HepG2 (cell line): ENCODE results near the gene GEMIN2. TPM values are rescaled to one million over a fixed set of nuclear protein-coding genes. Genes with fewer than 3 reads are reported as not detected.
A peak's percentile ranks its signal among the peaks of the same experiment; 100 is the strongest.

ENCODE experiments used
- ATAC-seq: fragments of 200-7000 bp; cut with Tn5 transposase; 3 replicates; pipeline ENCODE4 v1.9.1; 2020; ENCODE audit warnings: mild to moderate bottlenecking, moderate library complexity
- BruUV-seq: library from RNA; stranded (reverse); fragments of 400-500 nt; replicated peaks from 2 replicates; lab custom pipeline; 2021; lab: Mats Ljungman, UMichigan
- CTCF ChIA-PET: fragments of 300-600 bp; formaldehyde crosslinking; extraction: SDS; loops from one replicate; lab custom pipeline; 2021; ENCODE audit warnings: low total read pairs, inconsistent platforms, low intra/inter-chr PET ratio; lab: Yijun Ruan, JAX
- POLR2A ChIA-PET: fragments of 350-600 bp; sonication (Branson Sonifier 250); formaldehyde crosslinking; loops from one replicate; lab custom pipeline; 2020; ENCODE audit warnings: antibody characterized with exemption, inconsistent platforms; lab: Yijun Ruan, JAX
- DNase-seq: peaks from one replicate; pipeline ENCODE4 v3.0.0-alpha.2; 2015; ENCODE audit warnings: low spot score
- FAIRE-seq: peaks from 3 replicates; lab custom pipeline; 2011; peaks lifted over from hg19 to GRCh38; lab: Jason Lieb, UNC
- H2AFZ ChIP-seq: one replicate; pipeline ENCODE4 v1.6.1; 2011; ENCODE audit warnings: low read length, inconsistent platforms
- H3K27ac ChIP-seq: fragments of 300-600 bp; 3 replicates; pipeline ENCODE4 v1.8.0; 2011; ENCODE audit warnings: mixed run types, mild to moderate bottlenecking, mixed read lengths, low read length, inconsistent platforms; ENCODE audit not compliant: insufficient read depth; ENCODE audit errors: extremely low read length
- H3K27me3 ChIP-seq, 2 experiments: fragments of 200-600 bp in 1 of 2; 2 replicates in 1 of 2; 3 replicates in 1 of 2; pipeline versions ENCODE4 v1.6.0 to v1.8.0; 2011; ENCODE audit warnings: low read length in 2 of 2, mild to moderate bottlenecking in 2 of 2, moderate library complexity in 2 of 2, inconsistent platforms in 1 of 2; ENCODE audit not compliant: insufficient read depth in 2 of 2, control insufficient read depth in 1 of 2
- H3K36me3 ChIP-seq, 2 experiments: fragments of 200-600 bp in 1 of 2; replicated peaks in 1 of 2; 2 replicates in 1 of 2; 3 replicates in 1 of 2; pipeline versions ENCODE4 v1.5.1 to v1.8.0; 2011; ENCODE audit warnings: low read length in 2 of 2, inconsistent platforms in 1 of 2; ENCODE audit not compliant: insufficient read depth in 2 of 2, control insufficient read depth in 1 of 2
- H3K4me1 ChIP-seq: 2 replicates; pipeline ENCODE4 v1.5.1; 2012; ENCODE audit warnings: low read length, inconsistent platforms; ENCODE audit not compliant: insufficient read depth
- H3K4me2 ChIP-seq: 2 replicates; pipeline ENCODE4 v1.6.0; 2011; ENCODE audit warnings: low read depth, low read length, inconsistent platforms
- H3K4me3 ChIP-seq, 3 experiments: fragments of 200-600 bp in 1 of 3; sonication (generic), shearing (Covaris generic) in 1 of 3; replicated peaks in 1 of 3; 2 replicates each; pipeline ENCODE4 v1.5.1; 2011 to 2016; ENCODE audit warnings: low read length in 3 of 3, inconsistent platforms in 2 of 3, low read depth in 2 of 3, mild to moderate bottlenecking in 2 of 3, control low read depth in 1 of 3, mixed read lengths in 1 of 3; ENCODE audit not compliant: insufficient read depth in 1 of 3
- H3K79me2 ChIP-seq: one replicate; pipeline ENCODE4 v1.6.1; 2011; ENCODE audit warnings: low read length, inconsistent platforms; ENCODE audit not compliant: insufficient read depth
- H3K9ac ChIP-seq: 2 replicates; pipeline ENCODE4 v1.6.0; 2011; ENCODE audit warnings: mild to moderate bottlenecking, low read depth, low read length, inconsistent platforms; ENCODE audit not compliant: insufficient read depth
- H3K9me3 ChIP-seq: 2 replicates; pipeline ENCODE4 v1.5.1; 2012; ENCODE audit warnings: mild to moderate bottlenecking, low read length
- H4K20me1 ChIP-seq: 2 replicates; pipeline ENCODE4 v1.6.0; 2011; ENCODE audit warnings: inconsistent platforms, mild to moderate bottlenecking, low read length, moderate library complexity; ENCODE audit not compliant: insufficient read depth
- PHF20 ChIP-seq: sonication (generic); formaldehyde crosslinking; IDR thresholded peaks from 2 replicates; pipeline ENCODE4 v1.5.0; 2020; ENCODE audit warnings: mild to moderate bottlenecking, missing genetic modification reagents
- POLR2AphosphoS5 ChIP-seq: IDR thresholded peaks from 2 replicates; pipeline ENCODE4 v1.6.1; 2012; ENCODE audit warnings: low read depth, low read length
- ZNF484 ChIP-seq: sonication (generic); formaldehyde crosslinking; IDR thresholded peaks from 2 replicates; pipeline ENCODE4 v1.5.1; 2020; ENCODE audit warnings: mild to moderate bottlenecking, low read depth, missing genetic modification reagents, borderline replicate concordance
- whole genome bisulfite sequencing: methylation state at CpG from one replicate; pipeline ENCODE4 v1.1.6; 2017; ENCODE audit warnings: low lambda C conversion rate; 5-methylcytosine and 5-hydroxymethylcytosine counted together
- in situ Hi-C: cut with HindIII; loops from 2 replicates; pipeline ENCODE4 v1.10.0; 2017; ENCODE audit warnings: low pct_unique_long_range_greater_than_20kb; ENCODE audit not compliant: extremely low pct_ligation_motif_present
- intact Hi-C: fragments of 100-400 bp; cut with micrococcal nuclease; formaldehyde crosslinking; loops from one replicate; pipeline ENCODE4 v1.10.0; 2022; ENCODE audit not compliant: unreplicated experiment
- polyA plus RNA-seq, 8 experiments: library from polyadenylated mRNA; depleted of rRNA in 3 of 8; stranded (reverse) in 7 of 8; unstranded in 1 of 8; fragments of >200 nt; fragmentation: Illumina TruSeq in 4 of 8; extraction: Trizol in 4 of 8; gene quantifications; 2 replicates each; pipeline versions ENCODE4 v1.2.1 to v1.2.3, GENCODE V29; 2011 to 2016; ENCODE audit warnings: low read depth in 4 of 8, missing spikeins in 1 of 8, mixed read lengths in 1 of 8; ENCODE audit not compliant: insufficient read depth in 1 of 8
- total RNA-seq, 5 experiments: library from RNA; depleted of rRNA; stranded (reverse); fragments of >200 nt; fragmentation: Illumina TruSeq; extraction: Trizol; gene quantifications; 2 replicates each; pipeline ENCODE4 v1.2.3, GENCODE V29; 2016; ENCODE audit warnings: low read depth in 1 of 5
- TF ChIP-seq, protein P1 (sequence below), 2 experiments: fragments of 450-650 bp in 1 of 2; sonication (generic) in 1 of 2; formaldehyde crosslinking; IDR thresholded peaks; 2 replicates each; pipeline versions ENCODE4 v1.5.0 to v1.8.0; 2020 to 2022; ENCODE audit warnings: mild to moderate bottlenecking in 1 of 2, missing genetic modification reagents in 1 of 2
- TF ChIP-seq, protein P2 (sequence below): sonication (generic); formaldehyde crosslinking; IDR thresholded peaks from 2 replicates; pipeline ENCODE4 v1.5.0; 2020; ENCODE audit warnings: mild to moderate bottlenecking, missing genetic modification reagents
- TF ChIP-seq, protein P3 (sequence below): sonication (generic); formaldehyde crosslinking; IDR thresholded peaks from 2 replicates; pipeline ENCODE4 v1.5.0; 2020; ENCODE audit warnings: mild to moderate bottlenecking, missing genetic modification reagents

GEMIN2 gene
- total and polyA plus RNA-seq, 2 of the 13 experiments (the other 11 are each of a cell fraction or from before 2014, with no cell fraction given): 54.8 to 110 TPM

- Histone ChIP-seq H2AFZ (no peak overlapping the region), H3K27me3 (no peaks in the 10 kb centered on the region), H3K36me3 (peaks cover 38 to 81% of the 10 kb centered on the region in 2 experiments), H3K9me3 (no peaks in the 10 kb centered on the region), H4K20me1 (no peaks in the 10 kb centered on the region), H3K79me2 (peaks cover 3% of the 10 kb centered on the region), H3K27ac (no peak overlapping the region), H3K9ac (no peak overlapping the region), H3K4me3 (no peak overlapping the region), H3K4me1 (peaks cover 6% of the 10 kb centered on the region), H3K4me2 (no peak overlapping the region)
- POLR2A ChIA-PET: interaction anchor here (2.0 to 9.6 kb wide), 3 partner anchors 13 to 54 kb away, joined by 5 to 122 read pairs (median 8); partner anchors contain the start of genes PNN, SEC23A and TRAPPC6B
- WGBS: 97% methylated on average over 6 of the region's 6 CpGs
- no peak for ATAC-seq
- no peak for FAIRE-seq
- DNase-seq: no peak
- in situ Hi-C loops (no loop called here), intact Hi-C loops (no loop called here)
- peak; percentile 2; the same call in 1 of the 2 replicates for TF ChIP-seq PHF20 (CRISPR knock-in tag)
- TF ChIP-seq, protein P1, sequence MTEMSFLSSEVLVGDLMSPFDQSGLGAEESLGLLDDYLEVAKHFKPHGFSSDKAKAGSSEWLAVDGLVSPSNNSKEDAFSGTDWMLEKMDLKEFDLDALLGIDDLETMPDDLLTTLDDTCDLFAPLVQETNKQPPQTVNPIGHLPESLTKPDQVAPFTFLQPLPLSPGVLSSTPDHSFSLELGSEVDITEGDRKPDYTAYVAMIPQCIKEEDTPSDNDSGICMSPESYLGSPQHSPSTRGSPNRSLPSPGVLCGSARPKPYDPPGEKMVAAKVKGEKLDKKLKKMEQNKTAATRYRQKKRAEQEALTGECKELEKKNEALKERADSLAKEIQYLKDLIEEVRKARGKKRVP (CRISPR knock-in tag; IDR thresholded peaks at IDR 0.05): no peak
- no TSS peak for BruUV-seq
- CTCF ChIA-PET: no interaction called here
Measured at GRCh38 chr14:39157491-39157890, 43.4 kb downstream of the GEMIN2 start.

GRCh38 chr14:39158222-39158858 lies 44.2 kb downstream of the GEMIN2 start:
- no peak overlapping the region for H3K9ac ChIP-seq
- BruUV-seq: no TSS peak
- H3K79me2 ChIP-seq: peaks cover 3% of the 10 kb centered on the region
- peaks cover 6% of the 10 kb centered on the region for H3K4me1 ChIP-seq
- ChIA-PET CTCF (no interaction called here), POLR2A (interaction anchor here (1.1 to 9.6 kb wide), 4 partner anchors 12 to 108 kb away, joined by 3 to 122 read pairs (median 4); partner anchors contain the start of genes GEMIN2, SEC23A and TRAPPC6B)
- H3K4me2 ChIP-seq: no peak overlapping the region
- no peak for DNase-seq
- TF ChIP-seq, protein P2, sequence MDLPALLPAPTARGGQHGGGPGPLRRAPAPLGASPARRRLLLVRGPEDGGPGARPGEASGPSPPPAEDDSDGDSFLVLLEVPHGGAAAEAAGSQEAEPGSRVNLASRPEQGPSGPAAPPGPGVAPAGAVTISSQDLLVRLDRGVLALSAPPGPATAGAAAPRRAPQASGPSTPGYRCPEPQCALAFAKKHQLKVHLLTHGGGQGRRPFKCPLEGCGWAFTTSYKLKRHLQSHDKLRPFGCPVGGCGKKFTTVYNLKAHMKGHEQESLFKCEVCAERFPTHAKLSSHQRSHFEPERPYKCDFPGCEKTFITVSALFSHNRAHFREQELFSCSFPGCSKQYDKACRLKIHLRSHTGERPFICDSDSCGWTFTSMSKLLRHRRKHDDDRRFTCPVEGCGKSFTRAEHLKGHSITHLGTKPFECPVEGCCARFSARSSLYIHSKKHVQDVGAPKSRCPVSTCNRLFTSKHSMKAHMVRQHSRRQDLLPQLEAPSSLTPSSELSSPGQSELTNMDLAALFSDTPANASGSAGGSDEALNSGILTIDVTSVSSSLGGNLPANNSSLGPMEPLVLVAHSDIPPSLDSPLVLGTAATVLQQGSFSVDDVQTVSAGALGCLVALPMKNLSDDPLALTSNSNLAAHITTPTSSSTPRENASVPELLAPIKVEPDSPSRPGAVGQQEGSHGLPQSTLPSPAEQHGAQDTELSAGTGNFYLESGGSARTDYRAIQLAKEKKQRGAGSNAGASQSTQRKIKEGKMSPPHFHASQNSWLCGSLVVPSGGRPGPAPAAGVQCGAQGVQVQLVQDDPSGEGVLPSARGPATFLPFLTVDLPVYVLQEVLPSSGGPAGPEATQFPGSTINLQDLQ (CRISPR knock-in tag): no peak
- no peak for TF ChIP-seq POLR2AphosphoS5
- no peak for TF ChIP-seq ZNF484 (CRISPR knock-in tag)
- TF ChIP-seq, protein P3, sequence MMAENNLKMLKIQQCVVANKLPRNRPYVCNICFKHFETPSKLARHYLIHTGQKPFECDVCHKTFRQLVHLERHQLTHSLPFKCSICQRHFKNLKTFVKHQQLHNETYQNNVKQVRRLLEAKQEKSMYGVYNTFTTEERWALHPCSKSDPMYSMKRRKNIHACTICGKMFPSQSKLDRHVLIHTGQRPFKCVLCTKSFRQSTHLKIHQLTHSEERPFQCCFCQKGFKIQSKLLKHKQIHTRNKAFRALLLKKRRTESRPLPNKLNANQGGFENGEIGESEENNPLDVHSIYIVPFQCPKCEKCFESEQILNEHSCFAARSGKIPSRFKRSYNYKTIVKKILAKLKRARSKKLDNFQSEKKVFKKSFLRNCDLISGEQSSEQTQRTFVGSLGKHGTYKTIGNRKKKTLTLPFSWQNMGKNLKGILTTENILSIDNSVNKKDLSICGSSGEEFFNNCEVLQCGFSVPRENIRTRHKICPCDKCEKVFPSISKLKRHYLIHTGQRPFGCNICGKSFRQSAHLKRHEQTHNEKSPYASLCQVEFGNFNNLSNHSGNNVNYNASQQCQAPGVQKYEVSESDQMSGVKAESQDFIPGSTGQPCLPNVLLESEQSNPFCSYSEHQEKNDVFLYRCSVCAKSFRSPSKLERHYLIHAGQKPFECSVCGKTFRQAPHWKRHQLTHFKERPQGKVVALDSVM (CRISPR knock-in tag): 0 out of 2 replicates have a peak, but pooled peaks have one; percentile 29
- no peak overlapping the region for H3K27ac ChIP-seq
- H3K9me3 ChIP-seq: no peaks in the 10 kb centered on the region
- H4K20me1 ChIP-seq: no peaks in the 10 kb centered on the region
- H3K27me3 ChIP-seq: no peaks in the 10 kb centered on the region
- intact Hi-C loops: no loop called here
- no peak for ATAC-seq
- no peak for FAIRE-seq
- in situ Hi-C loops: no loop called here
- H2AFZ ChIP-seq: no peak overlapping the region
- H3K36me3 ChIP-seq: peaks cover 37 to 78% of the 10 kb centered on the region in 2 experiments
- 85% methylated on average over 6 of the region's 6 CpGs for WGBS
- H3K4me3 ChIP-seq: no peak overlapping the region
